Mesothelial cell of epicardium (in vitro differentiated cells): ENCODE data around the gene NFKB1. TPM values are rescaled to one million over a fixed set of nuclear protein-coding genes. Genes with fewer than 3 reads are reported as not detected.
A peak's percentile ranks its signal among the peaks of the same experiment; 100 is the strongest.

Experiments used
- DNase-seq, 2 experiments: peaks; one replicate each; pipeline ENCODE4 v3.0.0; 2021; ENCODE audit warnings: low spot score in 2 of 2; ENCODE audit not compliant: unreplicated experiment in 2 of 2
- H3K27ac Mint-ChIP-seq: 2 replicates; pipeline ENCODE4 v1.8.0; 2021; ENCODE audit warnings: mixed read lengths
- H3K27me3 Mint-ChIP-seq: 2 replicates; pipeline ENCODE4 v1.8.0; 2021; ENCODE audit warnings: low read depth, mixed read lengths
- H3K36me3 Mint-ChIP-seq: 2 replicates; pipeline ENCODE4 v1.8.0; 2021; ENCODE audit warnings: mixed read lengths
- H3K4me1 Mint-ChIP-seq: 2 replicates; pipeline ENCODE4 v1.8.0; 2021; ENCODE audit warnings: mixed read lengths
- H3K4me3 Mint-ChIP-seq: 2 replicates; pipeline ENCODE4 v1.8.0; 2021; ENCODE audit warnings: mild to moderate bottlenecking, moderate library complexity, mixed read lengths
- H3K9me3 Mint-ChIP-seq: 2 replicates; pipeline ENCODE4 v1.8.0; 2021; ENCODE audit warnings: mixed read lengths
- total RNA-seq: library from RNA; stranded (reverse); gene quantifications from 3 replicates; pipeline ENCODE4 v1.2.1, GENCODE V29; 2021
- TF ChIP-seq, protein P1 (sequence below): fragments of 200-600 bp; sonication (generic); IDR thresholded peaks from one replicate; pipeline ENCODE4 v1.5.0; 2021; ENCODE audit warnings: antibody characterized with exemption; ENCODE audit not compliant: unreplicated experiment

Gene NFKB1
- total RNA-seq, 1 donor from 2014 or later: 30.9 TPM

DNA sequence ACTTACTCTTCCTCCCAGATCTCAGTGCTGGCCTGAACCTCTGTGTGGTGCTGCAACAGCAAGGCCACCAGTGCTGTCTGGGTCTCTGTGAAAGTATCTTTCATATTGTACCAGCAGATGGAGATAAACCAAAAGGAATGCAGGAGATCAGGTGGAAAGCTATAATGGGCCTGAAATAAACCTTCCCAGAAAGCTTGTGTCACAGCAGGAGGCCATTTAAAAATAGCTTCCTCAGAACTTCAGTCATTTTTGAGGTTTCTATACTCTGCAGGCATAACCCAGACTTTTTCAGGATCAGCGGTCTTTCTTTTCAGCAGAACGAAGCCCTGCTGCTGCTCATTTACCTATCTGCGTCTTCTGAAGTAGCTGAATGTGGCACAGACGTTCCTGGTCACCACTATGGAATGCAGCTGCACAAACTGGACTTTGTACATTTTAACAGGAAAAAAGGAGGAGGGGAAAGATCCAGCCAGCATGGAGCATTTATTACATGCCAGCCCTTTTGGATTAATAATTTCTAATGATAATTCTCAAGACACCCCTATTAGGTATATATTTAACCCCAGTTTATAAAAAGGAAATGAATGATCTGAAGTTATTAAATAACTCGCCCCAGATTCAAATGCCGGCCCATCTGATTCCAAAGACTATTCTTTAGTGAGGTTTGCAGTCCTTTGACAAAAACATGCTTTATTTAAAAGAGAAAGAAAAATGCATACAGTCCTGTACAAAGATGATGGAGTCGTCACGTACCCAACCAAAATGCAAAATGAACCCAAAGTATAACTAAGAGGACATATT is 119.7 kb downstream of the NFKB1 start:
- TF ChIP-seq, protein P1, sequence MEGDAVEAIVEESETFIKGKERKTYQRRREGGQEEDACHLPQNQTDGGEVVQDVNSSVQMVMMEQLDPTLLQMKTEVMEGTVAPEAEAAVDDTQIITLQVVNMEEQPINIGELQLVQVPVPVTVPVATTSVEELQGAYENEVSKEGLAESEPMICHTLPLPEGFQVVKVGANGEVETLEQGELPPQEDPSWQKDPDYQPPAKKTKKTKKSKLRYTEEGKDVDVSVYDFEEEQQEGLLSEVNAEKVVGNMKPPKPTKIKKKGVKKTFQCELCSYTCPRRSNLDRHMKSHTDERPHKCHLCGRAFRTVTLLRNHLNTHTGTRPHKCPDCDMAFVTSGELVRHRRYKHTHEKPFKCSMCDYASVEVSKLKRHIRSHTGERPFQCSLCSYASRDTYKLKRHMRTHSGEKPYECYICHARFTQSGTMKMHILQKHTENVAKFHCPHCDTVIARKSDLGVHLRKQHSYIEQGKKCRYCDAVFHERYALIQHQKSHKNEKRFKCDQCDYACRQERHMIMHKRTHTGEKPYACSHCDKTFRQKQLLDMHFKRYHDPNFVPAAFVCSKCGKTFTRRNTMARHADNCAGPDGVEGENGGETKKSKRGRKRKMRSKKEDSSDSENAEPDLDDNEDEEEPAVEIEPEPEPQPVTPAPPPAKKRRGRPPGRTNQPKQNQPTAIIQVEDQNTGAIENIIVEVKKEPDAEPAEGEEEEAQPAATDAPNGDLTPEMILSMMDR: peak; percentile 37
- H3K4me1 Mint-ChIP-seq: peaks cover 11% of the 10 kb centered on the region
- peak overlapping the region; percentile 59 for H3K27ac Mint-ChIP-seq
- DNase-seq: no peak
- peaks cover 2% of the 10 kb centered on the region for H3K36me3 Mint-ChIP-seq
- H3K27me3 Mint-ChIP-seq: no peaks in the 10 kb centered on the region
- H3K4me3 Mint-ChIP-seq: peak overlapping the region; percentile 40
- H3K9me3 Mint-ChIP-seq: no peaks in the 10 kb centered on the region

DNA sequence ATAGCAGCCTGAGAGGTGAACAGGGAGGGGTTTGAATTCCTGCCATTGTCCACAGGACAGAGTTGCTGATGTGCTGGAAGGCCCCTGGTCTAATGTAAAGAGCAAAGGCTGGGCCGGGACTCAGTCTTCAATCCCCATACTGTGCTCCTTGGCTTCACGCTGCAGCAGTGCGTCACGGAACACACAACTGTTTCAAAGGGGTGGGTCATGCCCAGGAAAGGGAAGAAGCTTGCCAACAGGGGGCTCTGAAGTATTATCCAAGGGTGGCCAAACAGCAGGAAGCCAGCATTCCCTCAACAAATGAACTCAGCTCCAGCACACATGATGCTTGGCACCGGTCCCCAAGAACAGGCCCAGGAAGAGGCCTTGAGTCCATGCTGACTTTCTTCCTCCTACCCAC is 122.5 kb downstream of the NFKB1 start:
- Mint-ChIP-seq H3K4me1 (peaks cover 19% of the 10 kb centered on the region), H3K36me3 (no peaks in the 10 kb centered on the region), H3K4me3 (no peak overlapping the region), H3K27ac (no peak overlapping the region), H3K9me3 (no peaks in the 10 kb centered on the region), H3K27me3 (no peaks in the 10 kb centered on the region)
- DNase-seq: no peak
- TF ChIP-seq, protein P1: no peak

DNA sequence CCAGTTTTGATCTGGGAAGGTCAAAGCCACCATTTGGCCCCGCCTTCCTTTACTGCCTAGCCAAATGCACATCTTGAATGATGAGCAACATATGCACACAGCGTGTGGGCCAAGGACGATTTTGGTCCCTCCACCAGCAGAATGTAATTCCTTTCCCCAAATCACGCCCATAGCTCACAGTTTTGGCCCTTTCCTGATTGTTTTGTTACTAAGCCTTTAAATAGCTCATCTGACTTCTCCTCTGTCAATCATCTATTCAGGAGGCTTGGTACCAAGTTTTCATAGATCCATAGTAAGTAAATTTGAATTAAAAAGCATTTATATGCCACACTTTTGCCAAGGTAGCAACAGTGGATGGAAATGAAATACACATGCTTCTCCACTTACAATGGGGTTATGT is 123.3 kb downstream of the NFKB1 start:
- H3K27ac Mint-ChIP-seq: no peak overlapping the region
- TF ChIP-seq, protein P1: no peak
- no peaks in the 10 kb centered on the region for H3K27me3 Mint-ChIP-seq
- H3K9me3 Mint-ChIP-seq: no peaks in the 10 kb centered on the region
- H3K4me1 Mint-ChIP-seq: peaks cover 27% of the 10 kb centered on the region
- DNase-seq: no peak
- H3K36me3 Mint-ChIP-seq: no peaks in the 10 kb centered on the region
- H3K4me3 Mint-ChIP-seq: no peak overlapping the region

DNA sequence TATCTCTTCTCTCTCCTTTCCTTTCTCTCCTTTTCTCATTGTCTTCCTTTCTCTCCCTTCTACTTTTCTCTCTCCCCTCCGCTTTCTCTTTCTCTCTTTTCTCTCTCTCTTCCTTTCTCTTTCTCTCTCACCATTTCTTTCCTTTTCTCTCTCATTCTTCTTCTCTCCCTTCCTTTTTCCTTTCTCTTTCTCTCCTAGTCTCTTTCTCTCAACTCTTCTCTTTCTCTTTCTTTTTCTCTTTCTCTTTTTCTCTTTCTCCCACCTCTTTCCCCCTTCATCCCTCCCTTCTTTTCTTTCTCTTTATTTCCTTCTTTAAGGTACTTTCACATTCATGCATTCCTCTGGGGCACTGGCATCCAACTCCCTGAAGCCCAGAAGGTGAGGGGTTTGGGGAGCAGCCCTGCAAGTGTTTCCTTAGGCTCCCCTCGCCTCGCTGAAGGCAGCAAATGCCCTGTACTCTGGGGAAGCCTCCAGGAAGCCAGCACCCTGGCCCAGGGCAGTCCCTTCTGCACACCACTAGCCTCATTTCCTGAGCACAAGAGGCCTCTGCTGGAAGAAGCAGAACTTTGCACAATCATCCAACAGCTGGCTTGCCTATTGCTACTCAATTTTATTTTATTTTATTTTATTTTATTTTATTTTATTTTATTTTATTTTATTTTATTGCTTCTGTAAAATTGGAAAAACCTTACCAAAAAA is 124.2 kb downstream of the NFKB1 start:
- no peak overlapping the region for H3K27ac Mint-ChIP-seq
- DNase-seq: no peak
- no peaks in the 10 kb centered on the region for H3K9me3 Mint-ChIP-seq
- peaks cover 34% of the 10 kb centered on the region for H3K4me1 Mint-ChIP-seq
- TF ChIP-seq, protein P1: no peak
- H3K27me3 Mint-ChIP-seq: no peaks in the 10 kb centered on the region
- no peak overlapping the region for H3K4me3 Mint-ChIP-seq
- no peaks in the 10 kb centered on the region for H3K36me3 Mint-ChIP-seq

DNA sequence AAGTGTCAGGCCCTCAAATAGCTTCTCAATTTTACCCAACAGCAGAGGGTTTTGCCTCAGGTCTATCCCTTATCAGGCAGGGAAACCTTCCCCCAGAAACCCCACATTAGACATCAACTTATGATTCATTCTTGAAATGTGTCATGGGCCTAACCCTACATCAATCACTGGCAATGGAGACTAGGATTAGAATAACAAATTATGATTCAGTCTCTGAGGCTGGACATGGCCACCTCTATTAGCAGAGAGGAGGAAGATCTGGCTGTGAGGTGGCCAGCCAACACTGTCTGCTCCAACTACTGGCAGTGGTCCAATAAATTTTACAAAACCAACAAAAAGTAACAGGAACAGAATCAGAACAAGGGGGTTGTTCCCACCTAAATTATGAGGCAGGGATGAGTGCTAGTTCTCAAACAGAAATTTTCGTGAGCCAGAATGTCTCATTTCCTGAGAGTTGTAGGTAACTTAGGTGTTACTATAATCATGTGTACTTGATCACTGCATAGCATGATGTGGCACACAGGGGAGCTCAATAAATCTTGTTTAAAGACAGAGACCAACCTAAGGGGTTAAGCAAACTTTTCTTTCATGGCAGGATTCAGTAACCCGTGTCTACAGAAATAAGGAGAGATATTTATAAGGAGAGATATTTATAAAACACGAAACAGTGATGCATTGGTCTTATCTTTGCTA is 126.8 kb downstream of the NFKB1 start:
- H3K4me1 Mint-ChIP-seq: peaks cover 30% of the 10 kb centered on the region
- TF ChIP-seq, protein P1: no peak

More for the DNA sequence above, 126.8 kb downstream of the NFKB1 start:
- Mint-ChIP-seq H3K27me3 (no peaks in the 10 kb centered on the region), H3K36me3 (peaks cover 7% of the 10 kb centered on the region), H3K9me3 (no peaks in the 10 kb centered on the region), H3K27ac (peak overlapping the region; percentile 4), H3K4me3 (no peak overlapping the region)
- DNase-seq: no peak
